ENCODE measurements around the gene GALNTL6. TPM values are rescaled to one million over a fixed set of nuclear protein-coding genes. Genes with fewer than 3 reads are reported as not detected.

Gene GALNTL6
- total RNA-seq, 1 experiment from 2014 or later, result not detected

DNA sequence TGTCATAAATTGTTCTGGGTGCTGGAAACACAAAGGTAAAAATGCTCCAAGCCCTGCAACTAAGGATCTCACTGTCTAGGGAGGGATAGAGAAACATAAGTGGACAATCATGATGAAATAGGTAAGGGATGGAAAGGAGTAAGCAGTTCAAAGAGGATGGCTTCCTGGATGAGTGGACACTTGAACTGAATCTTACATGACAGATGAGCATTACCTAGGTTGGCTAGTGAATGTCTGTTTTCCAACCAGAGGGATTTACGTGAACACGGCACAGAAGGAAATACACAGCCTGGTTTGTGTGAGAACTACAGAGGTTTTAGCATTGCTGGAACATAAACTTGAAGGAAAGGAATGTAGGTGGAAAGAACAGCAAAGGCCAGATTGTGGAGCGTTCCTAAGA is 1205.2 kb downstream of the GALNTL6 start:
- Histone ChIP-seq H3K56ac (ENCODE audit: insufficient read length, low read depth, low read length) (no peak overlapping the region), H3K23me2 (ENCODE audit: insufficient read length, low read depth, low read length, poor library complexity, severe bottlenecking) (no peaks in the 10 kb centered on the region), H3K4ac (ENCODE audit: low read depth, low read length) (no peak overlapping the region), H4K91ac (ENCODE audit: insufficient read length, low read depth, low read length) (no peak overlapping the region), H2BK5ac (ENCODE audit: insufficient read length, low read length) (no peak overlapping the region), H3K18ac (ENCODE audit: insufficient read length, low read depth, low read length) (no peak overlapping the region), H4K5ac (ENCODE audit: insufficient read length, low read depth, low read length) (no peak overlapping the region), H2BK15ac (ENCODE audit: low read depth, low read length) (no peak overlapping the region), H3K9ac (ENCODE audit: extremely low read depth, insufficient read length, low read length) (no peak overlapping the region), H4K8ac (replicated peaks; ENCODE audit: insufficient read length, low read depth, low read length) (no peak overlapping the region), H3K9me3 (ENCODE audit: control insufficient read depth, low read depth, low read length) (no peaks in the 10 kb centered on the region), H3K79me1 (ENCODE audit: insufficient read depth, low read depth, low read length, poor library complexity, severe bottlenecking) (no peaks in the 10 kb centered on the region), H2AFZ (ENCODE audit: low read length) (no peak overlapping the region), H4K20me1 (ENCODE audit: control insufficient read depth, insufficient read depth, insufficient read length) (no peaks in the 10 kb centered on the region), H3K23ac (ENCODE audit: insufficient read length, low read depth, low read length) (no peak overlapping the region), H3T11ph (ENCODE audit: low read length) (no peak overlapping the region), H2BK20ac (ENCODE audit: low read depth, low read length, poor library complexity, severe bottlenecking) (no peak overlapping the region), H3K4me1 (ENCODE audit: insufficient read depth, low read length) (no peaks in the 10 kb centered on the region), H2BK12ac (ENCODE audit: insufficient read length, low read depth, low read length) (no peak overlapping the region), H3K4me2 (ENCODE audit: insufficient read depth, insufficient read length, low read length) (no peak overlapping the region), H3K27me3 (ENCODE audit: insufficient read depth, low read length) (no peaks in the 10 kb centered on the region), H3K27ac (ENCODE audit: insufficient read length, low read depth, low read length) (no peak overlapping the region), H2AK5ac (ENCODE audit: insufficient read length, low read length) (no peak overlapping the region), H2BK120ac (ENCODE audit: low read depth, low read length, poor library complexity, severe bottlenecking) (no peak overlapping the region), H3K79me2 (ENCODE audit: insufficient read depth, low read length) (no peaks in the 10 kb centered on the region), H3K14ac (ENCODE audit: insufficient read depth, low read length) (no peak overlapping the region)
- peaks cover 3% of the 10 kb centered on the region for H3K27me3 Mint-ChIP-seq (ENCODE audit: low read depth)
- H3K4me3 Mint-ChIP-seq, result no peak overlapping the region
- peaks cover 6 to 7% of the 10 kb centered on the region in 2 experiments for H3K9me3 Mint-ChIP-seq
- peaks cover 43 to 47% of the 10 kb centered on the region in 2 experiments for H3K4me1 Mint-ChIP-seq
- no CpG with 5 or more reads among the region's 3 CpGs for WGBS (ENCODE audit: extremely low coverage, insufficient read length, low lambda C conversion rate)
- DNase-seq, result no peak
- TF ChIP-seq CTCF (conservative IDR thresholded peaks at IDR 0.05), result no peak
- peaks cover 5 to 11% (median 9%) of the 10 kb centered on the region in 3 experiments for H3K36me3 Mint-ChIP-seq (ENCODE audit: insufficient read depth in 1 of 3, low read depth in 3 of 3)
- no peak overlapping the region for H3K27ac Mint-ChIP-seq
